GM19023 (cell line): ENCODE results near the gene RBMS1.

Source experiments
- ATAC-seq: cut with Tn5 transposase; IDR thresholded peaks from one replicate; pipeline ENCODE4 v1.9.1; 2021; ENCODE audit warnings: mild to moderate bottlenecking, moderate library complexity; ENCODE audit not compliant: unreplicated experiment

Gene RBMS1

DNA sequence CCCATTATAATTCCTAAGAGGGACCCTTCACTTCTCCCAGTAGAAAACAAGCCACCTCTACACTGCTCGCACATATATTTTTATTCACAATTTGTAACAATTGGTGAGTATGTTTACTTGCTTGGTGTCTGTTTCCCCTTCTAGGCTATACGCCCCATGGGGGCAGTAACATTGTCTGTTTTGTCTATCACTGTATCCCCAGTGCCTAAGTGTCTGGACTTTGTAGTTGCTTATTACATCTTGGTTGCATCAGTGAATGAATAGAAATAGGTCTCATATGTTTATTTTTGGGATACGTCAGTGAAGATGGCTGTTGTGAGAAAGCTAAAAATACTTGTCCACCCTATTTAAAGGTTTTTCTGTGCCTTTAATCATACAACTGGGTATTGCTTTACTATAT, 206.1 kb downstream of the RBMS1 start:
- no peak for ATAC-seq

DNA sequence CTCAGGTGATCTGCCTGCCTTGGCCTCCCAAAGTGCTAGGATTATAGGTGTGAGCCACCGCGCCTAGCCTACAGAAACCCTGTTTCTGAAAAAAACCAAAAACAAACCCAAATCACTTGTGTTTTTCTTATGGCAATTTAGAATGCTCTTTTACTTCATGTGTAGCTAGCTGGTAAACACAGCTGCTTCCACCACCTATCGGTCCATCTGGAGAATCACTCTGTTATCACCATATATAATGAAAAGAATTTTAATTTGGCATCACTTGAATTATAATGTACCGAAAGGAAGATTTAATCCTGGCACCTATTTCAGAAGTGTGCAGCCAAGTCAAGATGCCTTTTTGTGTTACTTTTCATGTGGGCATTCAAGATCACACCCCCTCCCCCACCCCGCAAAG, 207.1 kb downstream of the RBMS1 start:
- ATAC-seq, result no peak

DNA sequence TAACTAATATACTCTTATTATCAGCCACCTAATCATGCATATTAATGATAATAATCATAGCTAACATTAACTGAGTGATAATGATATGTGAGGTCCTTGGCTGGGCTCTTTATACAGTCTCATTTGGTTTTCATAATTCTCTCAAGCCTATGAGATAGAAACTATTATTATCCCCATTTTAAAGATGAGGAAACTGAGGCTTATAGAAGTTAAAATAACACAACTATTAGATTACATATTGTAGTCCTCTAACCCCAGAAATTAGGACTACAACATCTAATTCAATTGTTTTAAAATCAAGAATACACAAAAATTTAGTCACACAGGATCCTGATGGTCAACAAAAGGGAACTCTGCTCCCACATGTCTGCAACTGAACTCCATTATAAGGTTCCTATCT, 209.9 kb downstream of the RBMS1 start:
- ATAC-seq, result no peak

DNA sequence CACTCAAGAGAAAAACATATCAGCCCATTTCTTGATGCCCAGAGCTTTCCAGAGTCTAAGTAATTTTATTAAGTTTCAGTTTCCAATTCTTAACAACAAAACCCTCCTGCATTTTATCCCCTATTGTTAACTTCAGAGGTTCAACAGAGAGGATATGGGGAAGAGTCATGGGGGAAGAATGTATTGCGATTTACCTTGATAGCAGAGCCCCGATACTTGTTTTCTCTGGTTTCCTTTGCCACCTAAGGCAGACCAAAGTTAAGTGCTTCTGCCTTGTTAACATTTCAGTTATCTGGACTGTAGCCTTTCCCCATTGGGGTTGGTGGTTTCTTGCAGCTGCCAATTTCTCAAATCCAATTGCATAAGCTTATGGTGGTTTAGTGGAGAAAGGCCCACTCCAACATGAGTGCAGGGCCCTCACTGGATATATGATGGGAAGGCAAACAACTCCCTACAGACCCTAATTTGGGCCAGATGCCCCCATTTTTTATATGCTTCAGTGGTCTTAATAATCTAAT, 211.5 kb downstream of the RBMS1 start:
- no peak for ATAC-seq

DNA sequence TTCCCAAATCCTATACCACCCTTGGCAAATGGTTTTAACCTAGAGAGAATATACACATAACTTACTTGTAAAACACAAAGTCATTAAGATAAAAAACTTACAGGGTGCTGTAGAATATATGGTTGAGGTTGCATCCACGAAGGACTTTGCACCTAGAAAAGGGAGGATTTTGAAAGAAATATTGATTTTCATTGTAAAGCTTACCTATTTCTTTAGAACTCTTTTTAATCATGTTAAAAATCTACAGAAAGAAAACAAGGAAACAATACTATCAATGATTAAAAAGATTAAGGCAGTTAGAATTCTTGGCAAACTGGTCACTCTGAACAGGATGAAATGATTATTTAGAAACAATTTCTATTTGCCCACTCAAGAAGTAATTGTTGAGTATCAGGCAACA, 212.4 kb downstream of the RBMS1 start:
- ATAC-seq, result no peak

DNA sequence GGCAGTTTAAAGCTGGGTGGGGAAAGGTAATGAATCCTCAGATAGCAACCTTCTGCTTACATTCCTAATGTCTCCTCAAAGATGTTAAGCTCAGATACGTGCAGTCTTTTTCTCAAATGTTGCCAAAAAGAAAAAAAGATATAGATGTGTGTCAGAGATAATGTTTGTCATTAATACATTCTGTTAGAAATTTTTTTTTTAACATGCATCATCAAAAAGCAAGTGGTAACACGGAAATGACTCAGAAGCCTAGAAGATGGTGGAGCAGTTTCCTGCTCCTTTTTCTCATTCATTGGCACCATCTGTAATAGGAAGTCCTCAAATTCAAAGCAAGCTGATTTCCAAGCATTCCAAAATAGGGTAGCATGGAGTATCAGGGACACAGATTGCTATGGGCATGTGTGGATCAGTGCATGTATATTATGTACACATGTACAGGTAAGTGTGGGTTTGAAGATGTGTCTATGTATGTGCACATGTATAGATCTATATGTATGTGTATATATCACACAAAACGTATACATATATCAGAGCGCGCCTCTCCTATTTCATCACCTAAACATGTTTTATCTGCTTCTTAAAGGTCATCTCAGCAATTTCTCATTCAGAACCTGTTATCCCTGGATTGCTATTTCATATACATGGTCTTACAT, 213.7 kb downstream of the RBMS1 start:
- ATAC-seq, result no peak

DNA sequence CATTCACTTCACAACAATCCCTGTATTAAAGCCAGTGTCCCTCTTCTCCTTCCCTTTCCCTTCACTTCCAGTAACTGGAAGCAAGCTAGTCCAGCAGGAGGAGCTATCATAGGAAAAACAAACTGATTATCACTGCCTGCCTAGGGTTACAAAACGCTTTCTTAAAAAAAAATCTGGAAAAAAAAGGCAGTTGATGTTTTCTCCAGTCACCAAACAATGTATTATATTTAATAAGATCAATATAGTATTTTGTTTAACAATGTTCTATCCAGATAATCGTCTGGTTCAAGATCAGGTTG, 214.8 kb downstream of the RBMS1 start:
- ATAC-seq, result no peak

DNA sequence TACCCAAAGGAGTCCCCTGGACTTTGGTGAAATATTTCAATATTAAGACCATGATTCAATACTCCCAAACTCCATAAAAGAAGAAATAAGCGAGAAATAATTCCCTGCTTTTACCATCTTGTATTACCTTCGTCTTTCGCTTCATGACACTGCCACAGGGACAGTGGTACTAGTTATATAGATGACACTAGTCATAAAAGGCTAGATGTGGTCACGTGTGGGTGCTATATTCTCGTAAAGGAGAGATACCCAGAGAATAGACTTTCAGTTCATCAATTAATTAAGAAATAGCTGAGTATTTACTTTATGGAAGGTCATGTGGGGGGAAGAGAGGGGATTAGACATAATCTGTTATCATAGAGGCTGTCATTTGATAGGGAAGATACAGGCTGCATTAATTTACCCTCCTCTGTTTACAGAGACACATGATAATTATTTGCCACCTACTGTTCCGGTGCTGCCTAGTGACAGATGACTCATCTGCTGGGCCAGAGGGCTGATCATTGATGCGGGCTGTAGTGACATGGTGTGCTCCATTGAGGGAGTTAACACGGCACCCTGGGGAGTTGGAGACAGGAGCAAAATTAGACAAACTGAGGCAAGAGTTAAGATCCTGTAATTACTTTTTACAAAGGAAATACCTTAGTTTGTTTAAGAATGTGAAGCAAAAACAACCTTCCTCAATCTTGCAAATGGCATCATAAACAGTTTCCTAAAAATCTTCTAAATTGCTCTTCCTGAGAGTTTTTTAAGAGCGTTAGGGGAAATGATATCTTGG, 215.3 kb downstream of the RBMS1 start:
- ATAC-seq, result peak; percentile 74

DNA sequence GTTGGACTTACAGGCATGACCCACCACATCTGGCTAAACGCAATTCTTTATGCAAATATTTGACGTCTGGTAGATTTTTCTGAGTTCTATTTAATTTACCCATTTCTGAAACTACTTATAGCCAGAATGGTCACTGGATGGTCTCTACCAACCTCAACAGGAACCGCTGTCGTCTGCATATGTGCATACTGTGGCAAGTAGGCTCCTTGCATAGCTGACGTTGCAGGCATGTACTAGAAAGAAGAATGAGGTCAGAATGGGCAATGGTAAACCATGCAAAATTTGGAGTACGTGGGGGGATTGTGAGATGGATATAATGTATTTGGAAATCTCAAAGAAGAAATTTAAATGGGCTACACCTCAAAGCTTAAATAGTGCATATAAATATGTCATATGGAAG, 216.5 kb downstream of the RBMS1 start:
- ATAC-seq, result no peak

DNA sequence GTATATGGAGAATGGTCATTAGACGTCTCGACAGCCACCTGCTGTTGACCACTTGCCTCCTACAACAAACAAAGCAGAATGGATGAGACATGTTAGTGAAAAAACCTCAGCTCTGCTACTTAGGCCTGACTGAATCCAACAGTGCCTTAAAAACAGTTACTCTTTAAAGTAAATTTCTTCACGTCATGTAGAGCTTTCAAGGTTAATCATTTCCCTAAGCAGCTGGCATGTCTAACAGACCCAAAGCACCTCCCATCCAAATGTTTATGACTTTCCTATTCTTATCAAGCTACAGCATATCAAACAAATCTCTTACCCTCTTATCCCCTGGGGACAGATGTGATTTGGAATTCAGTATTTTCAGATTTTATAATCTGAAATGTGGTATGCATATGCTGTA, 218.0 kb downstream of the RBMS1 start:
- ATAC-seq, result no peak

DNA sequence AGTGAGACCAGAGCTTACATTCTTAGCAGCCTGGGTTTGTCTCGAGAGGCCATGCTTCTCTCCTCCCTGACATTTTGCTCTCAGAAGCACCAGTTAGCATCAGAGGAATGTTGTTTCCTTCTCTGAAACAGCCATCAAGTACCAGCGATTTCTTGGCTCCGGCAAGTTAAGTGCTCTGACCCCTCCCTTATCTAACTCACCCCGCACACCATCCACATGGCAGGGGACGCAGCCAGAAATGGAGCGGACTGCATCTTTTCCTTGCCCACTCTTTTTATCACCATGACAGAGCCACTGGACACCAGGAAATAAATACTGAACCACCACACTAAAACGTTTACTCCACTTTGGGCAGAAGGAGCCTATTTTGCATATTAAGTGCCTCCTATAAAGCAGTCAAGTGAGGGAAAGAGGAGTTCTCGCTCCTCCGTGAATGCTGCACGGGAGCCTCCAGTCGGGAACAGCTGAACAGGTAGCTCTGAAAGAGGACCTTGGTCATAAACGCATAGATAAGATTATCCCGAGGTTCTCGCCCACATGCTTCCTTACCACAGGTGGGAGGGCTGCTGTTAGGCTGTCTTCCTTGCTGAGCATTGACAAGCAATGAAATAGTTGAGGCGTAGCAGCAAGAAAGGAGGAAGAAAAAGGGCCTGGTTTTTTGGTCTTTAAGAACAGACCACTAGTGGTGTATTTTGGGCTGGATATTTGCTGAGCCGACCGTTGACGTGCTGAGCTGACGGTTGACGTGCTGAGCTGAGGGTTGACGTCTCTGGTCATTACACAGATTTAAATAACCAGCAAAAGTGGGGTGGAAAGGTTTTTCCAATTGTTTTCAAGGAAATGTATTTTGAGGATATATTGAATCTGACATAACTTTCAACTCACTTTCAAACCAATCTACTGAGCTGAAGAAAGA, 222.2 kb downstream of the RBMS1 start:
- no peak for ATAC-seq

DNA sequence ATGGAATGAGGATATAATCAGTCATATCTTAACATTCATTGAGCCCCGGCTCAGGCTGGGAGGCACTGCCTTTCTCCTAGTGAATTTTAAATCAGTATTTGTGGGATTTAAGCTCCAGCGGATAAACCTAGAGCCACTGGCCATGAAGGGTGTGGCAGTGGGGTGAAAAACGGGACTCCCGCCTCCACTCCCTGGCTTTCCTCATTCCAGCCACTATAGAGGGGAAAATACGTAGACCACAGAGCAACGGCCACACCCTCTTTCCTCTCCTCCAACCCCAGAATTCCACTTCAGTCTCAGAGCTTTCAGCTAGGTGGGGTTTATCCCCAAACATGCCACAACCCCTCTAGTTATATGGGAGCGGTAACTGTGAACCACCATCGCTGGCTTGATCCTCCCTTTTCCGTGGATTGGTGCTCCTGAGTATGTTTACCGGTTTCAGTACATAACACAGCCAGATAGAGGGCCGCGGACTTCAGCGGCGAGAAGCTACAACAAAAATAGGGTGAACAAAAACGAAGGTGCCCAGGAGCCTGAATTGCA, 223.0 kb downstream of the RBMS1 start:
- ATAC-seq, result no peak

DNA sequence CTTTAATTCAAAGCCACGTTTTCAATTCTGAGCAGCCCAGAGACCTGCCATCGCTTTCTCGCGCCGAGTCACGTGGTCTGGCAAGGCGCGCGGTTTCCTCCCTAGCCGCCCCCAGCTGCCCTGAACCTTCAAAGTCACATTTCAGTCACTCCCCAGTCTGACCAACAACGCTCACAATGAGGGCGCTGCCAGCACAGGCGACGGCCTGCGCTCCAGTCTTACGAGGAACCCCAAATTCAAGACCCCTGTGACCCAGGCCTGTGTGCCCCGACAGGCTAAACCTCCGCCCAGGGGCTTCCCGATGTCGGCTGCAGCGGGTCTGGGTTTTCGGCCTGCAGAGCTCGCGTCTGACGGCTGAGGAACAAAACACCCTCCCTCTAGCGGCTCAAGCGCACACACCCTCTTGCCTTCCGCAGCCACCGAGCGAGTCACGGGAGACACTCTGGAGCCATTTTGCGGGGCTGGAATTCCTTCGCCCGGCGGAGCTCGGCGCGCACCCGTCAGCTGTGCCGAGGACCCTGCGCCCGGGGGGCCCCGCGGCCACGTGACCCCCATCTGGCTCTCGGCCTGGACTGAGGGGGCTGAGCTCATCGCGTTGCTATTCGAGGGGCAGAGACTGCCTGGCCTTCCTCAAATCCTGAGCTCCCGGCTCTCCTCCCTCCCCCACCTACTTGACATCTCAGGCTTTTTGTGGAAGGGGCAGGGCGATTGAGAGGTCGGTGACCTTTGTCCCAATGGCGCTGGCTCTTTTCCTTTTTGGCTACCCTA, 223.6 kb downstream of the RBMS1 start:
- peak; percentile 90 for ATAC-seq

DNA sequence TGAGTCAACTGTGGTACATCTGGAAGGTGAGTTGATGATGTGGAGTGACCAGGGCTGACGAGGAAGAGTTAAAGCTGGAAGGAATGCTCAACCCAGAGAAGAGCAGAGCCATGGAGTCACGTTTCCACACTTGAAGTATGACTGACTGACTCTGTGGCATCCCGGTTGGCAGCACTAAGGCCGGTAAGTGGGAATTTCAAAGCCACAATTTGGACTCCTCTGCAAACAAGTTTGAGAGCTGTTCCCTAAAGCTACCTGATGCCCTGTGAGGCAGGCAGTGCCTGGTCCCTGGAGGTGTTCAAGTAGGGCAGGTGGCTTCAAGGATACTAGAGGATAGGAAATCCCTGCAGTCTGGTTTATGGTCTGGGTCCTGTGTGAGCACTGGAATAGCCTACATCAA, 224.2 kb downstream of the RBMS1 start:
- no peak for ATAC-seq

DNA sequence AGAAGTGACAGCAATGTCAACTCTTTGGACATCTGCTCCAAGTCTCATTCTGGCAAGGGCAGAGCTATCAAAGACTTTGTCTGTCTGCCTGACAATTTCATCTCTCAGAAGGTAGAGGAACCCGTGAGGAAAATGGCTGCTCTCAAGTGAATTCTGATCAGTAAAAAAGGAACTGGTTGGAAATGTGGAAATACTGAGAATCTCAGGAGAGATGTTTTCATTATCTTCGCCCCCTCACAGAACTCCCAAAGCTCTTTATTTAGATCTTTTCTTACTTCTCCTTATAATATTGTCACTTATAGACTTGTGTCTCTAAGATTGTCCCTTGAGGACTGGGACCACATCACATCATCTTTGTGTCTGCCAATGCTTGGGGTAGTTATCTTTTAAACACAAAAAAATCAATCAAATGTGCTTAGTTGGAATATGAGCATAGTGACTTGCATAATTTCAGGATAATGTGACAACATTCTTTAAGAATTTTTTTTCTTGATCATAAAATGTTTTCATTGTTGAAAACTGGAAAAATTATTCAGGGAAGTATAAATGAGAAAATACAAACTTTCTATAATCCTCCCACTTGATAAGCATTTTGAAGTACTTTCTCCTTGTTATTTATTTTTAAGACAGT, 225.3 kb downstream of the RBMS1 start:
- ATAC-seq, result no peak

DNA sequence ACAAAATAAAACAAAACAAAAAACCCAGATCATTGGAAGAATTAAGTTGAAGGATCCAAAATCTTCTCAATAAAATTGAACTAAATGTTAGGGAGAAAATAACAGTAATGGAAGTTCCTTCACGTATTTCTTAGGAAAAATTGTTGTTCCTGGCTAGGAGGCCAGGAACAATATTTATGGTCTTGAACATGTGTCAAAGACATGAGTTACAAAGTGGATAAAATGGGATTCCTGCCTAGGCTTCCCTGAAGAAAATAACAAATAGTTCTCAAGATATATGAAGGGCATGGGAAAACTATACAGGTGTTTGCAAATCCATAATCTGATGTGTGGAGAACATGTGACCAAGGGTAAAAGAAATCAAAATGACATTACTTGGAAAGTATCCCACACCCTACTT, 225.9 kb downstream of the RBMS1 start:
- ATAC-seq, result no peak

DNA sequence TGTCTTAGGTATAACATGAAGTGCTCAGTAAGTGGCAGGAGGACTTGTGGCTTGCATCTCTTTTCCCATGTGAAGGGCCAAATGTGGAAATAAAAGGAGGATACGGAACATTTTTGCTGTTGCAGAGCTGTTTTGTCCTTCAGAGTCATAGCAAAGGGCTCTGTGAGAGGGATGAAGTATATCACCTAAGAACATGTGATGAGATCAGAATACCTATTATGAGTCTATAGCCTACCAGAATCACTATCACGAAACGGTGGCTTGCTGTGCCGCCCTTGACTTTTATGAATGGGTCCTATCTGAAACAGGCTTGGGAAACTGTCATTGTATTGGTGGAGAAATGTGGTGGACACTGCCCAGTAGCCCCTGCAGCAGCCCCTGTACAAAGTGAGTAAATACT, 226.6 kb downstream of the RBMS1 start:
- ATAC-seq, result no peak

DNA sequence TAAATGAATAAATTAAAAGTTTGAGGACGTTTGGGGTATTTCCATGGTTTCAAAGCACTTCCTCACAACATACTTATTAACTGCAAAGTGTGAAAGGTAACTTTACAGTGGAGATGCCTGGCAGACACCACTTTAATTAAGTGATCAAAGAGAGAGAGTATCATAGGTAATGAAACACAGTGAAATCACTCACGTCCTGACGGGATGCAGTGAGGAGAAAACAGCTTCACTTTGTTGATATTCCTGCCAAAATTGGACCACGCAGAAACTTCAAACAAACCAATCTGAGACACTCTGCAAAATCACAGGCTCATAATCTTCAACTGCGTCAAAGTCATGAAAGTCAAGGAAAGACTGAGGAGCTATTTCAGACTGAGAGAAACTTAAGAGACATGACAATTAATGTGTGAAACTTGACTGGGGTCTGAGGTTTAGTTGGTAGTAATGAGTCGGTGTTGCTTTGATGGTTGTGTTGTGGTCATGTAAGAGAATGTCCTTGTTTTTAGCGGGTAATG, 227.5 kb downstream of the RBMS1 start:
- no peak for ATAC-seq

DNA sequence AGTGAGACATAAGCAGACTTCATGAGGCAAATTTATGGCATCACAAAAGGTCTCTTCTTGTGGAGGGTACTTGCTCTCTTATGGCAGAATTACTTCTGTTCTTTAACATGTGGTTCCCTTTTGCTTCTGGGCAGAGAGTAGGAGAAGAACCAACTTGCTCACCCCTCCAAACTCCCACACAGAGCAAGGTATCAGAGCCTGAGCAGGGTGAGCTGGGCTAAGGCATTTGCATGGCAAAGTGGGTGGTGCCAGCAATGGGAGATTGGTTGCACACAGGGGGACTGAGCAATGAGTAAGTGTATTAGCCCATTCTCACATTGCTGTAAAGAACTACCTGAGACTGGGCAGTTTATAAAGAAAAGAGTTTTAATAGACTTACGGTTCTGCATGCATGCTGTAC, 229.3 kb downstream of the RBMS1 start:
- no peak for ATAC-seq

DNA sequence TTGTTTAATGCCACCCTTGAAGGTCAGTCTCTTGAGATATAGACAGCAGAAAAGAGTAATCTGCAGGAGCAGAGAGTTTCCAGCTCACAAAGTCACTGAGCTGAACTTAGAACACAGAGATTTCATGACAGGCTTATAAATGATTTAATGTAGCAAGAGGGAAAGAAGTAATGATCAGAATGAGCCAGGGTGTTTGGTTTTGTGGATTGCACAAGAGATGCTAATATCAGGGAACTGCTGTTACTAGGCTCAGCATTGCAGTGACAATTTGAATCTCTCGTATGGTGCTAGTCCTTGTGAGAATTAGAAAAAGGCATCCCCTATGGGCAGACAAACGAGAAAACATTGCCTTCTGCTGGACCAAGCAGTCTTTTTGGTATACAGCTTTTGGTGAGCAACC, 231.9 kb downstream of the RBMS1 start:
- ATAC-seq, result no peak
